ENCODE results near the gene COLGALT1. TPM values are rescaled to one million over a fixed set of nuclear protein-coding genes. Genes with fewer than 3 reads are reported as not detected.
"Not testable (repeated sequence)": the region's sequence is repeated elsewhere in the genome, so short reads cannot be mapped to it uniquely, and the experiment has no call there.

The COLGALT1 gene
- total and polyA plus RNA-seq, 10 of the 15 experiments (the other 5 are each of a cell fraction or from before 2014, with no cell fraction given), result 1.2 to 78.8 (median 29.8) TPM

DNA sequence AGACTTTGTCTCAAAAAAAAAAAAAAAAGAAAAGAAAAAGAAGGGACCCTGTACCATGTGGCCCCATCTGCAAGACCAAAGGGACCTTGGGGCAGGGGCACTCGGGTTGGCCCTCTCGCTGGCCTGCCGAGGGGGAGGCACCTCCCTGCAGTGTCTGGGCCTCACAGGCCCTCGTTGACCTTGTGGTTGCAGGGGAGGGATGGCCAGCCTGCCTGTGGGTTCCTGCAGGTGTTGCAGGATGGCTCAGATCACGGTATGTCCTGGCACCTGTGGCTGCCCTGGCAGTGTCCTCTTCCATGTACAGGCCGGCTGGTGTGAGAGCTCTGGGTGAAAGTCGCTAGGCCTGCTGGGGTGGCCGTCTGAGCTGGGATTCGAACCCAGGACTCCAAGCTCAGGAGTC is 48.7 kb upstream of the COLGALT1 start:
- POLR2A ChIA-PET, result interaction anchor here (0.7 kb wide), 1 partner anchor 116 kb away, joined by 4 read pairs; no protein-coding TSS in a partner anchor
- CTCF ChIA-PET, result interaction anchor here (3.3 kb wide), 1 partner anchor 10 kb away, joined by 26 read pairs; no protein-coding TSS in a partner anchor
- Histone ChIP-seq H3K27ac (ENCODE audit: control insufficient read depth, insufficient read depth) (no peak overlapping the region), H2AFZ (ENCODE audit: control insufficient read depth, low read depth, low read length) (no peak overlapping the region), H3K27me3 (replicated peaks in 1 of 2; ENCODE audit: control insufficient read depth in 2 of 2, insufficient read depth in 2 of 2, low read length in 1 of 2) (no peaks in the 10 kb centered on the region), H3K4me3 (no peak overlapping the region), H3K9ac (ENCODE audit: control insufficient read depth, insufficient read depth, low read length) (no peak overlapping the region), H3K79me2 (ENCODE audit: control insufficient read depth, insufficient read depth, low read length) (peaks cover 26% of the 10 kb centered on the region), H3K4me1 (ENCODE audit: control insufficient read depth, insufficient read depth, low read length) (peaks cover 4% of the 10 kb centered on the region), H4K20me1 (ENCODE audit: control insufficient read depth, insufficient read depth) (no peaks in the 10 kb centered on the region), H3K4me2 (ENCODE audit: control insufficient read depth, insufficient read depth) (no peak overlapping the region), H3K9me3 (replicated peaks; ENCODE audit: control insufficient read depth, insufficient read depth, low read length) (no peaks in the 10 kb centered on the region; the same call in 2 of the 3 replicates), H3K36me3 (ENCODE audit: control insufficient read depth in 2 of 2, insufficient read depth in 2 of 2, low read length in 1 of 2) (no peaks in the 10 kb centered on the region; a peak in 1 of 4 replicates)
- no peak for FAIRE-seq
- SMC1A ChIA-PET (ENCODE audit: uncharacterized antibody, unreplicated experiment), result interaction anchor here (0.6 kb wide), 1 partner anchor 13 kb away, joined by 3 read pairs; no protein-coding TSS in a partner anchor
- 69% methylated on average over 9 of the region's 9 CpGs for WGBS (ENCODE audit: insufficient coverage, insufficient replicate concordance, low lambda C conversion rate, missing lambda C conversion rate)
- ATAC-seq, result no peak
- TF ChIP-seq TBL1XR1 (IDR thresholded peaks at IDR 0.05; ENCODE audit: low read depth, low read length), result no peak
- no peak for TF ChIP-seq SRF (IDR thresholded peaks at IDR 0.05; ENCODE audit: low read depth in 2 of 2, low read length in 2 of 2)
- peak; percentile 27; the same call in 1 of the 2 replicates for TF ChIP-seq POLR2A (IDR thresholded peaks at IDR 0.05; ENCODE audit: low read depth, low read length)
- TF ChIP-seq FOXK2 (IDR thresholded peaks at IDR 0.05), result no peak
- TF ChIP-seq, protein P1, sequence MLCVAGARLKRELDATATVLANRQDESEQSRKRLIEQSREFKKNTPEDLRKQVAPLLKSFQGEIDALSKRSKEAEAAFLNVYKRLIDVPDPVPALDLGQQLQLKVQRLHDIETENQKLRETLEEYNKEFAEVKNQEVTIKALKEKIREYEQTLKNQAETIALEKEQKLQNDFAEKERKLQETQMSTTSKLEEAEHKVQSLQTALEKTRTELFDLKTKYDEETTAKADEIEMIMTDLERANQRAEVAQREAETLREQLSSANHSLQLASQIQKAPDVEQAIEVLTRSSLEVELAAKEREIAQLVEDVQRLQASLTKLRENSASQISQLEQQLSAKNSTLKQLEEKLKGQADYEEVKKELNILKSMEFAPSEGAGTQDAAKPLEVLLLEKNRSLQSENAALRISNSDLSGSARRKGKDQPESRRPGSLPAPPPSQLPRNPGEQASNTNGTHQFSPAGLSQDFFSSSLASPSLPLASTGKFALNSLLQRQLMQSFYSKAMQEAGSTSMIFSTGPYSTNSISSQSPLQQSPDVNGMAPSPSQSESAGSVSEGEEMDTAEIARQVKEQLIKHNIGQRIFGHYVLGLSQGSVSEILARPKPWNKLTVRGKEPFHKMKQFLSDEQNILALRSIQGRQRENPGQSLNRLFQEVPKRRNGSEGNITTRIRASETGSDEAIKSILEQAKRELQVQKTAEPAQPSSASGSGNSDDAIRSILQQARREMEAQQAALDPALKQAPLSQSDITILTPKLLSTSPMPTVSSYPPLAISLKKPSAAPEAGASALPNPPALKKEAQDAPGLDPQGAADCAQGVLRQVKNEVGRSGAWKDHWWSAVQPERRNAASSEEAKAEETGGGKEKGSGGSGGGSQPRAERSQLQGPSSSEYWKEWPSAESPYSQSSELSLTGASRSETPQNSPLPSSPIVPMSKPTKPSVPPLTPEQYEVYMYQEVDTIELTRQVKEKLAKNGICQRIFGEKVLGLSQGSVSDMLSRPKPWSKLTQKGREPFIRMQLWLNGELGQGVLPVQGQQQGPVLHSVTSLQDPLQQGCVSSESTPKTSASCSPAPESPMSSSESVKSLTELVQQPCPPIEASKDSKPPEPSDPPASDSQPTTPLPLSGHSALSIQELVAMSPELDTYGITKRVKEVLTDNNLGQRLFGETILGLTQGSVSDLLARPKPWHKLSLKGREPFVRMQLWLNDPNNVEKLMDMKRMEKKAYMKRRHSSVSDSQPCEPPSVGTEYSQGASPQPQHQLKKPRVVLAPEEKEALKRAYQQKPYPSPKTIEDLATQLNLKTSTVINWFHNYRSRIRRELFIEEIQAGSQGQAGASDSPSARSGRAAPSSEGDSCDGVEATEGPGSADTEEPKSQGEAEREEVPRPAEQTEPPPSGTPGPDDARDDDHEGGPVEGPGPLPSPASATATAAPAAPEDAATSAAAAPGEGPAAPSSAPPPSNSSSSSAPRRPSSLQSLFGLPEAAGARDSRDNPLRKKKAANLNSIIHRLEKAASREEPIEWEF (IDR thresholded peaks at IDR 0.05; ENCODE audit: insufficient replicate concordance, low read depth, low read length), result no peak
- BruUV-seq (replicated peaks), result no TSS peak
- intact Hi-C loops (cut with micrococcal nuclease; ENCODE audit: unreplicated experiment), result no loop called here
- in situ Hi-C loops (cut with MboI), result no loop called here
- RAD21 ChIA-PET (ENCODE audit: unreplicated experiment), result no interaction called here
- DNase-seq (ENCODE audit: low read depth, low spot score), result no peak

DNA sequence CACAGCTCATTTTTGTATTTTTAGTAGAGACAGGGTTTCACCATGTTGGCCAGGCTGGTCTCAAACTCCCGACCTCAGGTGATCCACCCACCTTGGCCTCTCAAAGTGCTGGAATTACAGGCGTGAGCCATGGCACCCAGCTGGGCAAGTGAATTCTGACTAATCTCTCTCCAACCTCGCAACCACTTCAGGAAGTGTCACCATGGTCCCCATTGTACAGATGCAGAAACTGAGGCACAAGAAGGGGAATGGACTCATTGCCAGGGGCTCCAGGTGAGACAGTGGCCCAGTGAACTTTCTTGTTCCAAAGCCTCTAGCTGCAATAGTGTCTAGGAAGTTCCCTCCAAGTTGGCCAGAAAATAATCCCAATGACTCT is 46.9 kb upstream of the COLGALT1 start:
- not testable (repeated sequence) for H3K9ac ChIP-seq (ENCODE audit: control insufficient read depth, insufficient read depth, low read length)

More for the DNA sequence above, 46.9 kb upstream of the COLGALT1 start:
- H4K20me1 ChIP-seq (ENCODE audit: control insufficient read depth, insufficient read depth); H3K4me3 ChIP-seq; BruUV-seq (replicated peaks); H2AFZ ChIP-seq (ENCODE audit: control insufficient read depth, low read depth, low read length); intact Hi-C loops (cut with micrococcal nuclease; ENCODE audit: unreplicated experiment); H3K9me3 ChIP-seq (replicated peaks; ENCODE audit: control insufficient read depth, insufficient read depth, low read length); H3K27me3 ChIP-seq (replicated peaks in 1 of 2; ENCODE audit: control insufficient read depth in 2 of 2, insufficient read depth in 2 of 2, low read length in 1 of 2); H3K27ac ChIP-seq (ENCODE audit: control insufficient read depth, insufficient read depth); in situ Hi-C loops (cut with MboI); RAD21 ChIA-PET (ENCODE audit: unreplicated experiment); FAIRE-seq; ATAC-seq; H3K4me1 ChIP-seq (ENCODE audit: control insufficient read depth, insufficient read depth, low read length); H3K36me3 ChIP-seq (ENCODE audit: control insufficient read depth in 2 of 2, insufficient read depth in 2 of 2, low read length in 1 of 2); DNase-seq (ENCODE audit: low read depth, low spot score): not testable (repeated sequence)
- H3K4me2 ChIP-seq (ENCODE audit: control insufficient read depth, insufficient read depth), result peak overlapping the region; percentile 22; the same call in 1 of the 2 replicates
- ChIA-PET POLR2A (interaction anchor here (0.6 to 1.4 kb wide), 3 partner anchors 12 to 232 kb away, joined by 3 to 6 read pairs (median 5); no protein-coding TSS in a partner anchor), CTCF (interaction anchor here (1.3 to 4.0 kb wide), 3 partner anchors 12 to 66 kb away, joined by 5 to 26 read pairs (median 22); no protein-coding TSS in a partner anchor), SMC1A (ENCODE audit: uncharacterized antibody, unreplicated experiment) (interaction anchor here (1.0 to 1.2 kb wide), 3 partner anchors 12 to 351 kb away, joined by 3 to 4 read pairs (median 3); partner anchors contain the start of gene RPL18A)
- peaks cover 39% of the 10 kb centered on the region for H3K79me2 ChIP-seq (ENCODE audit: control insufficient read depth, insufficient read depth, low read length)
- WGBS (ENCODE audit: insufficient coverage, insufficient replicate concordance, low lambda C conversion rate, missing lambda C conversion rate), result 67% methylated on average over 3 of the region's 3 CpGs

All from GM12878 (cell line).